CD4-positive, alpha-beta T cell treated with Interleukin-4 for 1 hour (primary cell): ENCODE results near the gene SYT1.

Source experiments
- DNase-seq, 2 donors: peaks; one replicate each; pipeline ENCODE4 v3.0.0-alpha.2; 2020 to 2022

The SYT1 gene

DNA sequence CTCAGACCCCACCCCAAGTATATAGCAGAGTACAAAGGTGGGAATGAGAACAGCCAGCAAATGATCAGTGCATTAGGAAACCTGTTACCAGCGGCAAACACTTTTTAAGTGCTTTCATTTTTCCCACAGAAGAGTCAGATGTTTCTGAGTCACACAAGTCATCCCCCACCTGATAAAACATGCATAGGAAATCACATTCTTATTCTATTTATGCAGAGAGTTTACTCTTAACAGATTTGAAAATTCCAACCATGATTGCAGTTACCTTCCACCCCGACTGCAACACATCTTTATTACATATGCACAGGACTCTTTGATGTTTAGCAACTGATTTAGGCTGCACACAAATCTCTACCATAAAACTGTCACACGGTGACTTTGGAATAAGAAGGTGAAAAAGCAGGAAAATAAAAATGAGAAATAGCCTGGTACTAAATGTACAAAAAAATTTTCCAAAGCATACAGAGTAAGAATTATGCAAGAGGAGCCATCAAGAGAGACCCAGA lies 589.8 kb downstream of the SYT1 start:
- DNase-seq: no peak

- no peak for DNase-seq
Measured at GRCh38 chr12:79455286-79455685, 590.7 kb downstream of the SYT1 start.

DNA sequence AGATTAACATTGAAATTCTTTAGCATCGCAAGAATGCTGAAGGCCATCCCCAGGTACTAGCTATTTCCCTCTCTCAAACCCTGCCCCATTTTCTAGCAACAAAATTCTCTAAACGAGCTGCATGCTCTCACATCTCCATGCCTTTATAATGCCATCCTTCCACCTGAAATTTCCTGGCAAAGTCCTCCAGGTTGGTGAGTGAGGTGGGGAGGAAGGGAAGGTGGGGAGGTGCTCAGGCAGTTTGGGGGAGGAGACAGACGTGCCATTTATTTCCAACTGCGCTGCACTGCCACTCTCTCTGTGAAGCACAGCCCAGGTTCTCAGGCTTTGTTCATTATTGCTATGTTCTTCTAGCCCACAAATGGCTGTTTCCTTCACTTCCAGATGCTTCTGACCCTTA lies 617.7 kb downstream of the SYT1 start:
- no peak for DNase-seq

DNA sequence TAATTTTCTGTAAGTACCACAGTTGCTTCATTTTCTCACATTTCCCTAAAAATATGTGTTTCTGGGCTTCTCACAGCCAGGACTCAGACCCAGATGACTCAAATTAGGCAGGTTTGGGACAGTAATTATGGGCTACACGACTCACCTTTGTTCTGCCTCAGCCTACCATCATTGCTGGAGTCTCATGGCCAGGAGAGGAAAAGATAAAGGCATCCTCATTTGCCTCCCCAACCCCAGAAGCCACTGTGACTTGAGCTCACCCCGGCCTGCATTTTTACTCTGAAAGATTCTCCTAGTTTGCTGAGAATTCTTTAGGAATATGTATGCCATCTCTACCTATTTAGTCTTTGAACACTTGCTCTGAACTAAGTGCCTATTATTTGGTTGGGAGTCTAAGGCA lies 618.3 kb downstream of the SYT1 start:
- no peak for DNase-seq

- no peak for DNase-seq
Measured at GRCh38 chr12:79486154-79486553, 621.6 kb downstream of the SYT1 start.

DNA sequence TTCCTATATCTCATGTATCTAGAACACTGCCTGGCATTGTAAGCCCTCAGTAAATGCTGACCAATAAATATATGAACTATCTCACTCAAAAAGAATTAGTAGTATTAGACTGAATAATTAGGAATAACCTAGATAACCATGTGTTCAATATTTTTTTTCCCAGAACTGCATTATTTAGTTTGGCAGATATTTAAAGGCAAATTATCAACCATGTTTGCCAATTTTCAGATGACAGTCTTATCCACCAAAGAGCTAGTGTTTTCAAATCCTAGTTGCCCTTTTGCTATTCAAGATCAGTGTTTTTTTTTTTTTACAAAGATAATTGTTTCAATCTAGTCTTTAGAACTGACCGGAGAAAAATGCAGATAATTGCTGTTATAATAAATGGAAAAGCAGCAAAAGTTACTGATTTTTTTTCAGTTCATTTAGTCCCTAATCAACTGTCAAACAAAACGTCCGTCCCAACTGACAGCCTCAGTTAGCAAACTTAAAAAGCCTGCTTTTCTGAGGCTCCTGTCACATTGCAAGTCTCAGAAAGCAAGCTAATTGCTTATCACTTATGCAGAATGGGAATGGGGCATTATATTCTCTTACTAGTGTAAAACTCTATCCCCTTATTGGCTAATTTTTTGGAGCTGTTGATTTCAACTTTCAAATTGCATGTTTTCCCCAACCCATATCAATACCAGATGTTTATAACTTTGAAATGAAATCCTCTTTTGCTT lies 623.0 kb downstream of the SYT1 start:
- no peak for DNase-seq
